HG03469 (cell line): ENCODE results near the gene NANOS1.

Source experiments
- ATAC-seq: cut with Tn5 transposase; IDR thresholded peaks from one replicate; pipeline ENCODE4 v1.9.1; 2021; ENCODE audit warnings: mild to moderate bottlenecking, moderate library complexity, moderate number of reproducible peaks; ENCODE audit not compliant: unreplicated experiment

The NANOS1 gene

DNA sequence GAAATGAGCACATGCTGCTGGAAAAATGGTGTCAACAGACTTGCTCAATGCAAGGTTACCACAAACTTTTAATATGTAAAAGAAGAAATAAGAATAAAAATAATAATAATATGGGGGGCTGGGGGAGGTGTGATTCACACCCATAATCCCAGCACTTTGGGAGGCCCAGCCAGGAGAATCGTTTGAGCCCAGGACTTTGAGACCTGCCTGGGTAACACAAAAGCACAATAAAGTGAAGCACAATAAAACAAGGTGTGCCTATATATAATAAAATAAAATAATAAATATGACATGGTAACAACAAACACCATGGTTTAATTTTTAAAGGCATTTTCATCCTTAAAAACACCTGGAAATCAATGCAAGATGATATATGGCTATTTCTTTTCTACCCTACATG, 26.0 kb downstream of the NANOS1 start:
- ATAC-seq = no peak

DNA sequence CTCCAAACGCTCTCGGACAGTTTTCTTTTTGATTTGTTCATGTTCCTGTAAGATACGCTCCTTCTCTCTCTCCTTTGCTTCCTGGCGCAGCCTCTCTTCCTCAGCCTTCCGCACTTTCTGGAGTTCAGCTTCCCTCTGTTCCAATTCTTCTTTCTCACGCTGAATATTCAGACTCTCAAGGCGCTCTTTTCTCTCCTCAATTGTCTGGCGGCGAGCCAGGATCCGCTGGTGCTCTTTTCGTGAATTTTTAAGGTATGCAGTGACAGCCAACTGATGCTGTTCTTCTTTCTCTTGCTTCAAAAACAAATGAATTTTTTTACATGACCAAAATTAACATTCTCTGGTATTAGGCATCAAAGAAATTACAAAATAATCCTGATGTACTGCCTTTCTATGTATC, 28.5 kb downstream of the NANOS1 start:
- no peak for ATAC-seq

DNA sequence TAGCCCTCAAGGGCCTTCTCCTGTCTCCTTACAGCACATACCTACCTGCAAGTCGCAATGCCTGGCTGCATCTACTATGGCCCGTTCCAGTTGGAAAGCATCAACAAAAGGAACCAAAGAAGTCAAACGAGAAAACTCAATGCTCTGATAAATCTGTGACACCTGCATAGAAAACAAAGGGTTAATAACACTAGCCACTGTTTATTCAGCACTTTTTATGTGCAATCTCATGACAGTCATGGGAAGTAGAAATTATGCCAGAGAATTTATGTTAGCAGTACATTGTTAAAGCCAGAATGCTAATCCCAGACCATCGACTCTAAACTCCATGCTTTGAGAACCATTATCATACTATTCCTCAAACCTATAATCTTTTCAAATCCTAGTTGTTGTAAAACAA, 30.0 kb downstream of the NANOS1 start:
- ATAC-seq = no peak

DNA sequence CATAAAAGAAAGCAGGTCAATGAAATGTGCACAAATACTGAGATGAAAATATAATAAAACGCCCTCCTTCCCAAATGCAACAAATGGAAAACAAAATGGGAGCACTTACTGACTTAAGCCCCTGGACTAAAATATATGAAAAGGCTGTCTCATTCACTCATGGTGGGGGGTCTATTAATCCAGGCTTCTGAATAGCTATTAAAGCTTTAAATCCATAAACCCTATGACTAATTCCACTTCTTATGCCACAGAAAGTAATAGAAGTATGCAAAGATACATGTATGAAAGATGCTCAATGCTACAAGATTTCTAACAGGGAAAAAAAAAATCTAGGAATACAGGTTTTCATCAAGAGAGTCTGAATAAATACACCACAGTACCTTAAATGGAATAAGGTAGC, 30.6 kb downstream of the NANOS1 start:
- no peak for ATAC-seq

DNA sequence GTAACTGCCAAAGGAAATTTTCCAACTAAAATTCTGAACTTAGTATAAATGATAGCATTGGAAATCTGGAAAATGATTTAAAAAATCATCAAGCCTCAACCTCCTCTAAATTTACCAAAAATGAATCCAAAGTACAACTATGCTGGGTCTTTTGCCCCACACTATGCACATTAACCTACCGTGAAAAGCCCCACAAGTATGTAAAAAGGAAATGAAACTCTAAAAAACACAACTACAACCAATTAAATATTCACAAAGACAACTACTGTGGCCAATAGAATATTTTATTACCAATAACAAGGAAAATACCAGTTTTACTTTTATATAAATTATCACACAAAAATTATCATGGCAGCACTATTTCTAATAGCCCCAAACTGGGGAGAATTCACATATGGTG, 31.8 kb downstream of the NANOS1 start:
- no peak for ATAC-seq

DNA sequence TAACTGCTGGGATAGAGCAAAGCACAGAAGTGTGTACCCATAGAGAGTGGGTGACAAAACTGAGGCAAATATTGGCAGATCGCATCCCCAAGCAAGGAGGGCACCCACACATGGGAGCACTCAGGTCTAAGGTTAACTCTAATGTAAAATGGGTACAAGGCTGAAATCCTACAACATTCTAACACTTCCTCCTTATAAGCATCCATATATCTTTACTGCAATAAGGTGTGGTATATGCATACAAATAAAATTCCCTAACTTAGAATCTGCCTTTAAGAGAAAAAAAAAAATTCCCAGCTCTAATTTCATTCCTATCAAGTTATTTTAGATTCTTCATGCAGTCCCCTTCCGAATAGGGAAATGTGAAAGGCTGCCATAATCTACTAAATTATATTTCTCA, 32.4 kb downstream of the NANOS1 start:
- ATAC-seq = no peak

DNA sequence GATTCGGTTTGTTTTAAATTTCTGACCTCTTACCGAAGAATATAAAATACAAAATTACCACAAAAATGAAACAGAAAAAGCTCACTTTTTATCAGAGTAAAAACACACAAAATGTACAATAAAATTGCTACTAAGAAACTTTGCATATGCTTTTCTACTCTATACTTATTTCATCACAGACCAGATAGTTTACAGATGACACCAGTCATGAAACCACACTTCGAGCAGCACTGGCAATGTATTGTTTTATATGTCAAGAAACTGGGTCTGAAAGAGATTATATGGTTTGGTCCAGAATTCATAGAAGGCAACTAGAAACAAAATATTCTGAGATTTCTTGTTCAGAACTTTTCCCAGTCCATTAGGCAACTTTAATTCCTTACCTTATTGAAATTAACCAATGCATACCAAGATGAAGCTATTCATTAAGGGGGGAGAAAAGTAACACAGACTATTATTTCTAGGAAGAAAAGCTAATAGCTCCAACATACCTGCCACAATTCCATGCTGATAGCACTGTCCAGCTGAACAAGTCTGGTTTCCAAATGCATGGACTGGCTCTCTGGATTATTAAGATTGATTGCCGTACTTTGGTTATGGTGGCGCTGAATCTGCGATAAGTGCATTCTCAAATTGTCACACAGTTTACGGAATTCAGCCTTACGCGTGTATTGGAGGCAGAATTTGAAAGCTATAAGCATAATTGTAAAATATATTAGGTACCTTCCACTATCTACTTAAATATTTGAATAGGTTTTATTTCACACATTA, 41.1 kb downstream of the NANOS1 start:
- no peak for ATAC-seq

DNA sequence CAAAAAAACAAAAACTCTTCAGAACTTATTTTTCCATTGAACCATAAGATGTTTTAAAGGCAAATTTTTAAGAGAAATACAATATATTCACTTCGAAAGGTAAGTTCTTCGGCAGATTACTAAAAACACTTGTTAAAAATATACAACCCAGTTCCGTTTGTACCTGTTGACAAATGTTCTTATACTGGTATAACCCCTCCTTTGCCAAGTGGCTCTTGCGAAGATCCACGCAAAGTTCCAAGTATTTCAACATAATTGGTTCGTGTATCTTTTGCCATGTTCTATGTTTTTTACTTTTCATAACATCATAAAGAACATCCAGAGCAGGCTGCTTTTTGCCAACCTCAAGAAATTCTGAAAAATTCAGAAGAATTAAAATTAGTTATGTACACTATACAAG, 44.1 kb downstream of the NANOS1 start:
- no peak for ATAC-seq

DNA sequence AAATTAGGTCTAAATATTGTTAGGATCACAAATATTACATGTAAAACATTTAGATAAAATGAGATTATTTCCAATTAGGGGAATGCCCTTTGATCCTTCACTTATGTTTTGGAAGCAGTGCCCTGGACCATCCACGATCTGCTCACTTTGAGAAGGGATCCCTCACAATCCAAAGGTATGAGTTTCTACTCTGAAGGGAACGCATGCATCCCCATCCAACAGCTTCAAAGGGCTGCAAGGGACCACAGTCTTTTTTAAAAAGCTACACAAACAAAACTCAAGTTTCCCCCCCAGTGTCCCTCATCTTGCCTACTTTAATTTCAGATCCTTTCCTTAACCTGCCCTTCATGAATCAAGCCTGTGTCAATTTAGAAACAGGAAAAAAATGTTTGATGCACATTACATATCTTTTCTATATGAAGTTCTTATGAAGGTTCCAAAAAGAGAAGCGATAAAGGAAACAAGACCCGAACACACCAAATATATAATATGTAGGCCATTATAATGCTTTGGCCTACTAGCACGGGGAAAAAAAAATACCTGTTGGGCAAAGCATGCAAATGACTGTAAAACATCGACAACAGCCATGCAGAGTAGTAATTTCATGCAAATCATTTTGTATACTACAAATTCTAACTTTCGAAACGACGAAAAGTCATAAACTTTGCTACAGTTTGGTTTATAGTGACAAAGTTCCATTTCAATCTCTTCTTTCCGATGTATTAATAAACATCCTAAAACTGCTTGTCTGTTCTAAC, 49.1 kb downstream of the NANOS1 start:
- ATAC-seq = no peak

DNA sequence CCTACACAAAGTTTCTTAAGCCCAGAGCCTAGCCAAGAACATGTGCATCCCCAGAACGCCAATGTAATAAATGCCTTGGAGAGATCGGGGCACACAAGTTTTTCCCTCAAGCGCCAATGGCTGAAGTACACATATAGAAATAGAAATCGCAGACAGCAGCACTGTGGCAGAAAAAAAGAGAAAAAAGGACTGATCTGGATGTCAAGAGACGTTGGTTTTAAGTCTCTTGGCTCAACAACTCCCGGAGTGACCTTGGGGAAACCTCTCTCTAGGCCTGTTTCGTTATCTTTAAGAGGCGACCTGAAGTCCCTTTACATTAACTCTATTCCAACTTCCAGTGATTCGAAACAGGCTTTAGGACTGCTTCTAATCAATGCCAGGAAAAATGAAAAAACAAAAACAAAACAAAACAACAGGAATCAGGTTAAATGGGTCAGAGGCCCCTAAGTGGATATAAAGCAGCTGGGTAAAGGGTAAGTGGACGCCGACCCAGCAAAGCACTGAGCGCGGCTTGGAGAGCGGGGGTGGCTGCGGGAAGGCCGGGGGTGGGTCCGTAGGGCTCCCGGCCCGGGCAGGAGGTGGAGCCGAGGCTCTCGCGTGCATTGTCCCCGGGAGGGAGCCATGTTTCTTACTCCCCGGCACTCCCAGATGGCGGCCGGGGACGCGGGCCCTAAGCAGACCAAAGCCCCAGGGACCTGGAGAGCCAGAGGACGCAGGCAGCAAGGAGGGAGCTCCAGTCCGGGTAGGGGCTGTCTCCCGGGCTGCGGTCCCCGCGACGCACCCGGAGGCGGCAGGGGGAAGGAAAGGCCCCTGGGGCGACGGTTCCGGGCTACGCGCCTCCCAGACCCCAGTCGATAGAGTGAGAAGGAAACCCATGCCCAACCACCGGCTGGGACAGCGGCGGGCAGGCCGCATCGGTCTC, 50.3 kb downstream of the NANOS1 start:
- peak; percentile 33 for ATAC-seq

DNA sequence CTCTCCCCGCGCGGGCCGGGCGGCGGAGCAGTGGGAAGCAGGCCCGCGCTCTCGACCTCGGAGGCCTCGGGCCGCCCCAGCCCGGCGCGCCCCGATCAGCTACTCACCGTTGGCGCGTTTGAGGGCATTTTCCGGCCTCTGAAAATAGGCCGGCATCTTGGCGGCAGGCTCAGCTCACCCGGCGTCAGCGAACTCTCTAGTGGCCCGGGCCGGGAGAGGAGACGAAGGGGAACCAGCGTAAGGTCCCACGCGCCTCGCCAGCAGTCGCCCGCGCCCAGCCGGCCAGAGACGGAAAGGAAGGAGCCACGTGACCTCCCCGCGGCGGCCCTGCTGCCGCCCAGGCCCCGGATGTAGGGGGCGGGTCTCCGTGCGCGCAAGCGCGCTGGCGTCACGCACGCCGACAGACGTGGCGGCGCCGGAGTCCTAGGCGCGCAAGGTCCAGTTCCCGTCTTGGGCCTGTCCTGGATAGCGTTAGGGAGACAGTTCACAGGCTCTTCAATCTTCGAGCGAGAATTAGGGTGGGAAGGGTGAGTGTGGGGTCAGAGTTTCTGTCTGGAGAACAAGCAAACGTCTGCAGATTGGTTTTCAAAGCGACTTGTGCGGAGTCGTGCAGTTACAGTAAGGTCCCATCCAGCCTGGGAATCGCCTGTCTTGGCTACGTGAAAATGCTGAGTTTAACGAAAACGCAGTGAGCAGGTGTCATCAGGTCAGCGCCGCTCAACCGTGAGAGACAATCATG, 51.2 kb downstream of the NANOS1 start, which contains the start of gene EIF3A:
TSS of gene EIF3A (minus strand) at position 297 of the 739 bp plus-strand sequence. CDS start at position 156, 141 bp downstream.
- peak; percentile 64 for ATAC-seq
